ENCODE measurements around the gene PDE2A.

- no peak for TF ChIP-seq CTCF (IDR thresholded peaks at IDR 0.05)
- TF ChIP-seq POLR2A (IDR thresholded peaks at IDR 0.05) = no peak
These were observed 43.9 kb downstream of the PDE2A start for GRCh38 chr11:72630104-72630852.
